ENCODE results near the gene SLC27A2.
"Not testable (repeated sequence)": the region's sequence is repeated elsewhere in the genome, so short reads cannot be mapped to it uniquely, and the experiment has no call there.

SLC27A2 gene

GRCh38 chr15:50150349-50150748 lies 31.6 kb upstream of the SLC27A2 start:
- no peak overlapping the region for H3K27ac ChIP-seq
- no peak overlapping the region for H3K4me3 ChIP-seq (ENCODE audit: low read depth, low read length)
- TF ChIP-seq, protein P1, sequence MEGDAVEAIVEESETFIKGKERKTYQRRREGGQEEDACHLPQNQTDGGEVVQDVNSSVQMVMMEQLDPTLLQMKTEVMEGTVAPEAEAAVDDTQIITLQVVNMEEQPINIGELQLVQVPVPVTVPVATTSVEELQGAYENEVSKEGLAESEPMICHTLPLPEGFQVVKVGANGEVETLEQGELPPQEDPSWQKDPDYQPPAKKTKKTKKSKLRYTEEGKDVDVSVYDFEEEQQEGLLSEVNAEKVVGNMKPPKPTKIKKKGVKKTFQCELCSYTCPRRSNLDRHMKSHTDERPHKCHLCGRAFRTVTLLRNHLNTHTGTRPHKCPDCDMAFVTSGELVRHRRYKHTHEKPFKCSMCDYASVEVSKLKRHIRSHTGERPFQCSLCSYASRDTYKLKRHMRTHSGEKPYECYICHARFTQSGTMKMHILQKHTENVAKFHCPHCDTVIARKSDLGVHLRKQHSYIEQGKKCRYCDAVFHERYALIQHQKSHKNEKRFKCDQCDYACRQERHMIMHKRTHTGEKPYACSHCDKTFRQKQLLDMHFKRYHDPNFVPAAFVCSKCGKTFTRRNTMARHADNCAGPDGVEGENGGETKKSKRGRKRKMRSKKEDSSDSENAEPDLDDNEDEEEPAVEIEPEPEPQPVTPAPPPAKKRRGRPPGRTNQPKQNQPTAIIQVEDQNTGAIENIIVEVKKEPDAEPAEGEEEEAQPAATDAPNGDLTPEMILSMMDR (IDR thresholded peaks at IDR 0.05; ENCODE audit: low read depth, low read length): no peak
- H3K36me3 ChIP-seq: no peaks in the 10 kb centered on the region
- no peaks in the 10 kb centered on the region for H3K27me3 ChIP-seq (ENCODE audit: insufficient read depth, low read depth, severe bottlenecking)
- no peak for DNase-seq
- no peaks in the 10 kb centered on the region for H3K9me3 ChIP-seq (ENCODE audit: severe bottlenecking)

GRCh38 chr15:50150851-50151250 lies 31.1 kb upstream of the SLC27A2 start:
- H3K36me3 ChIP-seq: no peaks in the 10 kb centered on the region
- no peak overlapping the region for H3K4me3 ChIP-seq (ENCODE audit: low read depth, low read length)
- no peaks in the 10 kb centered on the region for H3K27me3 ChIP-seq (ENCODE audit: insufficient read depth, low read depth, severe bottlenecking)
- DNase-seq: no peak
- no peak overlapping the region for H3K27ac ChIP-seq
- TF ChIP-seq, protein P1 (IDR thresholded peaks at IDR 0.05; ENCODE audit: low read depth, low read length): no peak
- no peaks in the 10 kb centered on the region for H3K9me3 ChIP-seq (ENCODE audit: severe bottlenecking)

GRCh38 chr15:50151476-50151875 lies 30.5 kb upstream of the SLC27A2 start:
- Histone ChIP-seq H3K27me3 (ENCODE audit: insufficient read depth, low read depth, severe bottlenecking) (no peaks in the 10 kb centered on the region), H3K9me3 (ENCODE audit: severe bottlenecking) (no peaks in the 10 kb centered on the region), H3K36me3 (no peaks in the 10 kb centered on the region), H3K27ac (no peak overlapping the region), H3K4me3 (ENCODE audit: low read depth, low read length) (no peak overlapping the region)
- TF ChIP-seq, protein P1 (IDR thresholded peaks at IDR 0.05; ENCODE audit: low read depth, low read length): no peak
- no peak for DNase-seq

DNA sequence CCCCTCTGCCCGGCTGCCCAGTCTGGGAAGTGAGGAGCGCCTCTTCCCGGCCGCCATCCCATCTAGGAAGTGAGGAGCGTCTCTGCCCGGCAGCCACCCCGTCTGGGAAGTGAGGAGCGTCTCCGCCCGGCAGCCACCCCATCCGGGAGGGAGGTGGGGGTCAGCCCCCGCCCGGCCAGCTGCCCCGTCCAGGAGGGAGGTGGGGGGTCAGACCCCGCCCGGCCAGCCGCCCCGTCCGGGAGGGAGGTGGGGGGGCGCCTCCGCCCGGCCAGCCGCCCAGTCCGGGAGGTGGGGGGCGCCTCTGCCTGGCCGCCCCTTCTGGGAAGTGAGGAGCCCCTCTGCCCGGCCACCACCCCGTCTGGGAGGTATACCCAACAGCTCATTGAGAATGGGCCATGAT lies 23.8 kb upstream of the SLC27A2 start:
- H3K27ac ChIP-seq; H3K9me3 ChIP-seq (ENCODE audit: severe bottlenecking); H3K27me3 ChIP-seq (ENCODE audit: insufficient read depth, low read depth, severe bottlenecking); DNase-seq; H3K4me3 ChIP-seq (ENCODE audit: low read depth, low read length); H3K36me3 ChIP-seq: not testable (repeated sequence)

GRCh38 chr15:50162969-50163718 lies 18.9 kb upstream of the SLC27A2 start:
- Histone ChIP-seq H3K4me3 (ENCODE audit: low read depth, low read length) (no peak overlapping the region), H3K27me3 (ENCODE audit: insufficient read depth, low read depth, severe bottlenecking) (no peaks in the 10 kb centered on the region), H3K36me3 (no peaks in the 10 kb centered on the region), H3K27ac (no peak overlapping the region), H3K9me3 (ENCODE audit: severe bottlenecking) (no peaks in the 10 kb centered on the region)
- no peak for DNase-seq
- TF ChIP-seq, protein P1 (IDR thresholded peaks at IDR 0.05; ENCODE audit: low read depth, low read length): no peak

DNA sequence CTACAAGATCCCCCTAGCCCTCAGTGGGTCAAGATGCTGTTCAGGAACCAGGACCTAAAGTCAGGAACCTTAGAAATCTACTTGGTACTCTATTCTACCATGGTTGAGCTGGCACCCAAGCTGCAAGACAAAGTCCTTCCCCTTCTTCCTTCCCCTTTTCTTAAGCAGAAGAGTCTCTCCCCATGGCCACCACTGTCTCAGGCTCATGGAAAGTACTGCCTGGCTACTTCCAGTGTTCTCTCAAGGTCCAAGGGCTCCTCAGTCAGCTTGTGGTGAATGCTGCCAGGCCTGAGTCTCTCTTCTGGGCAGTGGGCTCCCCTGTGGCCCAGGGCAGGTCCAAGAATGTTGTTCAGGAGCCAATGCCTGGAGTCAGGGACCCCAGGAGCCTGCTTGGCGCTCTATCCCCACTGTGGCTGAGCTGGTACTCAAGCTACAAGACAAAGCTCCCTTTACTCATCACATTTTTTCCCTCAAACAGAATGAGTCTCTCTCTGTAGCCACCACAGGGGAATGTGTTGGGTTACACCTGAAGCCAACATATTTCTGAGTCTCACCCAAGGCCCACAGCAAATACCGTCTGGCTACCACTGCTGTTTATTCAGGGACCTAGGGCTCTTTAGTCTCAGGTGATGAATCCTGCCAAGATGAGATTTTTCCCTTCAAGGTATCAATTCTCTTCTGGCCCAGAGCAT lies 18.1 kb upstream of the SLC27A2 start:
- Histone ChIP-seq H3K9me3 (ENCODE audit: severe bottlenecking) (no peaks in the 10 kb centered on the region), H3K27me3 (ENCODE audit: insufficient read depth, low read depth, severe bottlenecking) (no peaks in the 10 kb centered on the region), H3K27ac (no peak overlapping the region), H3K4me3 (ENCODE audit: low read depth, low read length) (no peak overlapping the region), H3K36me3 (no peaks in the 10 kb centered on the region)
- TF ChIP-seq, protein P1 (IDR thresholded peaks at IDR 0.05; ENCODE audit: low read depth, low read length): no peak
- DNase-seq: no peak

Measured in WERI-Rb-1 (cell line).